Measurements from ENCODE around the gene CARD10.

The CARD10 gene

GRCh38 chr22:37522482-37522881 lies 3.3 kb upstream of the CARD10 start:
- peaks cover 16% of the 10 kb centered on the region for H3K4me1 ChIP-seq (ENCODE audit: insufficient read depth, insufficient read length)
- TF ChIP-seq SUZ12 (IDR thresholded peaks at IDR 0.05; ENCODE audit: extremely low read depth, insufficient read depth, insufficient read length) (no peak), YY1 (IDR thresholded peaks at IDR 0.05; ENCODE audit: insufficient read depth, insufficient read length) (no peak), ZNF274 (IDR thresholded peaks at IDR 0.05; ENCODE audit: low read depth, low read length) (no peak)
- no peaks in the 10 kb centered on the region for H3K36me3 ChIP-seq (ENCODE audit: insufficient read depth, insufficient read length, low read length)
- H3K4me3 ChIP-seq (ENCODE audit: insufficient read length, low read depth): no peak overlapping the region
- no peaks in the 10 kb centered on the region for H3K9me3 ChIP-seq (ENCODE audit: insufficient read depth, low read length)
- peaks cover 26% of the 10 kb centered on the region for H3K27me3 ChIP-seq (ENCODE audit: insufficient read depth, insufficient read length)
- no peak for DNase-seq (ENCODE audit: low read depth, low spot score)
- H3K9ac ChIP-seq (ENCODE audit: insufficient read length, low read depth): no peak overlapping the region

GRCh38 chr22:37521236-37521739 lies 2.1 kb upstream of the CARD10 start:
- peaks cover 2% of the 10 kb centered on the region for H3K36me3 ChIP-seq (ENCODE audit: insufficient read depth, insufficient read length, low read length)
- TF ChIP-seq SUZ12 (IDR thresholded peaks at IDR 0.05; ENCODE audit: extremely low read depth, insufficient read depth, insufficient read length) (no peak), YY1 (IDR thresholded peaks at IDR 0.05; ENCODE audit: insufficient read depth, insufficient read length) (no peak), ZNF274 (IDR thresholded peaks at IDR 0.05; ENCODE audit: low read depth, low read length) (no peak)
- peaks cover 5% of the 10 kb centered on the region; the same call in 1 of the 2 replicates for H3K9me3 ChIP-seq (ENCODE audit: insufficient read depth, low read length)
- H3K4me1 ChIP-seq (ENCODE audit: insufficient read depth, insufficient read length): peaks cover 14% of the 10 kb centered on the region
- peaks cover 26% of the 10 kb centered on the region for H3K27me3 ChIP-seq (ENCODE audit: insufficient read depth, insufficient read length)
- no peak overlapping the region for H3K9ac ChIP-seq (ENCODE audit: insufficient read length, low read depth)
- DNase-seq (ENCODE audit: low read depth, low spot score): no peak
- no peak overlapping the region for H3K4me3 ChIP-seq (ENCODE audit: insufficient read length, low read depth)

- Histone ChIP-seq H3K9ac (ENCODE audit: insufficient read length, low read depth) (no peak overlapping the region), H3K9me3 (ENCODE audit: insufficient read depth, low read length) (peaks cover 5% of the 10 kb centered on the region; the same call in 1 of the 2 replicates), H3K36me3 (ENCODE audit: insufficient read depth, insufficient read length, low read length) (peaks cover 5% of the 10 kb centered on the region), H3K4me3 (ENCODE audit: insufficient read length, low read depth) (no peak overlapping the region), H3K27me3 (ENCODE audit: insufficient read depth, insufficient read length) (peaks cover 26% of the 10 kb centered on the region), H3K4me1 (ENCODE audit: insufficient read depth, insufficient read length) (peaks cover 14% of the 10 kb centered on the region)
- TF ChIP-seq YY1 (IDR thresholded peaks at IDR 0.05; ENCODE audit: insufficient read depth, insufficient read length) (no peak), ZNF274 (IDR thresholded peaks at IDR 0.05; ENCODE audit: low read depth, low read length) (no peak), SUZ12 (IDR thresholded peaks at IDR 0.05; ENCODE audit: extremely low read depth, insufficient read depth, insufficient read length) (no peak)
- DNase-seq (ENCODE audit: low read depth, low spot score): no peak
Observed at GRCh38 chr22:37520776-37521191, 1.6 kb upstream of the CARD10 start.

- no peak for TF ChIP-seq SUZ12 (IDR thresholded peaks at IDR 0.05; ENCODE audit: extremely low read depth, insufficient read depth, insufficient read length)
- TF ChIP-seq YY1 (IDR thresholded peaks at IDR 0.05; ENCODE audit: insufficient read depth, insufficient read length): no peak
- H3K9me3 ChIP-seq (ENCODE audit: insufficient read depth, low read length): peaks cover 5% of the 10 kb centered on the region; the same call in 1 of the 2 replicates
- H3K4me1 ChIP-seq (ENCODE audit: insufficient read depth, insufficient read length): peaks cover 10% of the 10 kb centered on the region
- H3K27me3 ChIP-seq (ENCODE audit: insufficient read depth, insufficient read length): peaks cover 26% of the 10 kb centered on the region
- peak overlapping the region; percentile 89 for H3K9ac ChIP-seq (ENCODE audit: insufficient read length, low read depth)
- no peak for DNase-seq (ENCODE audit: low read depth, low spot score)
- peak overlapping the region; percentile 71 for H3K4me3 ChIP-seq (ENCODE audit: insufficient read length, low read depth)
- peaks cover 22% of the 10 kb centered on the region for H3K36me3 ChIP-seq (ENCODE audit: insufficient read depth, insufficient read length, low read length)
Observed at GRCh38 chr22:37518509-37519267, 527 bp downstream of the CARD10 start.

GRCh38 chr22:37517826-37518450 lies 1.3 kb downstream of the CARD10 start:
- H3K9ac ChIP-seq (ENCODE audit: insufficient read length, low read depth): peak overlapping the region; percentile 89
- DNase-seq (ENCODE audit: low read depth, low spot score): no peak
- H3K27me3 ChIP-seq (ENCODE audit: insufficient read depth, insufficient read length): peaks cover 26% of the 10 kb centered on the region
- H3K9me3 ChIP-seq (ENCODE audit: insufficient read depth, low read length): peaks cover 5% of the 10 kb centered on the region; the same call in 1 of the 2 replicates
- H3K4me1 ChIP-seq (ENCODE audit: insufficient read depth, insufficient read length): peaks cover 10% of the 10 kb centered on the region
- no peak for TF ChIP-seq YY1 (IDR thresholded peaks at IDR 0.05; ENCODE audit: insufficient read depth, insufficient read length)
- TF ChIP-seq SUZ12 (IDR thresholded peaks at IDR 0.05; ENCODE audit: extremely low read depth, insufficient read depth, insufficient read length): no peak
- no peak for TF ChIP-seq ZNF274 (IDR thresholded peaks at IDR 0.05; ENCODE audit: low read depth, low read length)
- H3K4me3 ChIP-seq (ENCODE audit: insufficient read length, low read depth): peak overlapping the region; percentile 8
- H3K36me3 ChIP-seq (ENCODE audit: insufficient read depth, insufficient read length, low read length): peaks cover 22% of the 10 kb centered on the region

GRCh38 chr22:37516456-37516855 lies 2.8 kb downstream of the CARD10 start:
- no peak overlapping the region for H3K9ac ChIP-seq (ENCODE audit: insufficient read length, low read depth)
- no peak for TF ChIP-seq YY1 (IDR thresholded peaks at IDR 0.05; ENCODE audit: insufficient read depth, insufficient read length)
- TF ChIP-seq ZNF274 (IDR thresholded peaks at IDR 0.05; ENCODE audit: low read depth, low read length): no peak
- no peak for TF ChIP-seq SUZ12 (IDR thresholded peaks at IDR 0.05; ENCODE audit: extremely low read depth, insufficient read depth, insufficient read length)
- no peak overlapping the region for H3K4me3 ChIP-seq (ENCODE audit: insufficient read length, low read depth)
- peaks cover 9% of the 10 kb centered on the region for H3K4me1 ChIP-seq (ENCODE audit: insufficient read depth, insufficient read length)
- H3K27me3 ChIP-seq (ENCODE audit: insufficient read depth, insufficient read length): peaks cover 26% of the 10 kb centered on the region
- no peak for DNase-seq (ENCODE audit: low read depth, low spot score)
- H3K9me3 ChIP-seq (ENCODE audit: insufficient read depth, low read length): peaks cover 5% of the 10 kb centered on the region; the same call in 1 of the 2 replicates
- H3K36me3 ChIP-seq (ENCODE audit: insufficient read depth, insufficient read length, low read length): peaks cover 22% of the 10 kb centered on the region

- Histone ChIP-seq H3K4me1 (ENCODE audit: insufficient read depth, insufficient read length) (peaks cover 6% of the 10 kb centered on the region), H3K36me3 (ENCODE audit: insufficient read depth, insufficient read length, low read length) (peaks cover 22% of the 10 kb centered on the region), H3K27me3 (ENCODE audit: insufficient read depth, insufficient read length) (peaks cover 26% of the 10 kb centered on the region), H3K9ac (ENCODE audit: insufficient read length, low read depth) (no peak overlapping the region), H3K9me3 (ENCODE audit: insufficient read depth, low read length) (peaks cover 5% of the 10 kb centered on the region; the same call in 1 of the 2 replicates), H3K4me3 (ENCODE audit: insufficient read length, low read depth) (no peak overlapping the region)
- TF ChIP-seq ZNF274 (IDR thresholded peaks at IDR 0.05; ENCODE audit: low read depth, low read length) (no peak), YY1 (IDR thresholded peaks at IDR 0.05; ENCODE audit: insufficient read depth, insufficient read length) (no peak), SUZ12 (IDR thresholded peaks at IDR 0.05; ENCODE audit: extremely low read depth, insufficient read depth, insufficient read length) (no peak)
- no peak for DNase-seq (ENCODE audit: low read depth, low spot score)
Observed at GRCh38 chr22:37515901-37516300, 3.3 kb downstream of the CARD10 start.
